GM06990 (cell line): ENCODE data around the gene ANP32A.

ENCODE experiments used
- DNase-seq: peaks from one replicate; pipeline ENCODE4 v3.0.0-alpha.2; 2011; ENCODE audit not compliant: insufficient read length; ENCODE audit errors: extremely low read depth
- H3K27me3 ChIP-seq: replicated peaks from 2 replicates; pipeline ENCODE4 v1.6.0; 2011; ENCODE audit warnings: low read length; ENCODE audit not compliant: control insufficient read depth, insufficient read depth
- H3K36me3 ChIP-seq: 2 replicates; pipeline ENCODE4 v1.5.1; 2011; ENCODE audit warnings: low read length; ENCODE audit not compliant: control insufficient read depth, insufficient read depth
- H3K4me3 ChIP-seq: replicated peaks from 2 replicates; pipeline ENCODE4 v1.5.1; 2011; ENCODE audit warnings: low read depth, mild to moderate bottlenecking, control low read depth, low read length
- TF ChIP-seq, protein P1 (sequence below): IDR thresholded peaks from 2 replicates; pipeline ENCODE4 v1.5.1; 2011; ENCODE audit warnings: low read length, control low read depth, mild to moderate bottlenecking, inconsistent platforms; ENCODE audit not compliant: insufficient read depth, poor library complexity, severe bottlenecking

The ANP32A gene

DNA sequence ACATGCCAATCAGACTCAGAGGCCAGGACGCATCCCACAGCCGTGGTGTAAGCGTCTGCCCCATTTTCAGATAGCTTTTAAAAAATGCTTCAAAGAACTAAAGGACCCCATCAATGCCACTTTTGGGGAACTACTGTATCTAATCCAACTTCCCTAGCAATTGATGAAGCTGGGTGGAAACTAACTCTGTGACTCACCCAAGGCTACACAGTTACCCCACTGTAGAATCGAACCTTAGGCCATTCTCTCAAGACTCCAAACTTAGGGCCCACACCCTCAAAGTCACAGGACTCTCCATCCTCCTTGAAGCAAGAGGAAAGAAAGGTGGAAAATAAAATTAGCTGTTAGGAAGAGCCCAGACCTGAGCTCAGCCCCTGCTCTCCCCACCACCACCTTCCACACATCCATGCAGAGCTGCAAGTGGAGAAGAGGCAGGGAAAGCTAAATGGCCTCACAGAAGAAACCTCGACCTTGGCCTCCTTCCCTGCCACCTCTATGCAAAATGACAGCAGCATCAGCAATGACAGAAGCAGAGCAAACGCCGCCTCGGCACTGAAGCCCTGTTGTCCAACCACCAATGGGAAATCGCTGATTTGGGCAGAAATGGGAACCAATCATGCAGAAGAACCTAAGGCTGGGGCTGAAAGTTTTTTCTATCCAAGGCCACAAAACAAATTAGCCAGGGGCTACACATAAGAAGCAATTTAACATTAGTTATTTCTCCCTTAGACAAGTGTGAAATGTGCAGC is 22.2 kb downstream of the ANP32A start:
- peaks cover 1% of the 10 kb centered on the region; the same call in 1 of the 2 replicates for H3K36me3 ChIP-seq
- DNase-seq = no peak
- TF ChIP-seq, protein P1, sequence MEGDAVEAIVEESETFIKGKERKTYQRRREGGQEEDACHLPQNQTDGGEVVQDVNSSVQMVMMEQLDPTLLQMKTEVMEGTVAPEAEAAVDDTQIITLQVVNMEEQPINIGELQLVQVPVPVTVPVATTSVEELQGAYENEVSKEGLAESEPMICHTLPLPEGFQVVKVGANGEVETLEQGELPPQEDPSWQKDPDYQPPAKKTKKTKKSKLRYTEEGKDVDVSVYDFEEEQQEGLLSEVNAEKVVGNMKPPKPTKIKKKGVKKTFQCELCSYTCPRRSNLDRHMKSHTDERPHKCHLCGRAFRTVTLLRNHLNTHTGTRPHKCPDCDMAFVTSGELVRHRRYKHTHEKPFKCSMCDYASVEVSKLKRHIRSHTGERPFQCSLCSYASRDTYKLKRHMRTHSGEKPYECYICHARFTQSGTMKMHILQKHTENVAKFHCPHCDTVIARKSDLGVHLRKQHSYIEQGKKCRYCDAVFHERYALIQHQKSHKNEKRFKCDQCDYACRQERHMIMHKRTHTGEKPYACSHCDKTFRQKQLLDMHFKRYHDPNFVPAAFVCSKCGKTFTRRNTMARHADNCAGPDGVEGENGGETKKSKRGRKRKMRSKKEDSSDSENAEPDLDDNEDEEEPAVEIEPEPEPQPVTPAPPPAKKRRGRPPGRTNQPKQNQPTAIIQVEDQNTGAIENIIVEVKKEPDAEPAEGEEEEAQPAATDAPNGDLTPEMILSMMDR = no peak
- H3K27me3 ChIP-seq = no peaks in the 10 kb centered on the region
- H3K4me3 ChIP-seq = no peak overlapping the region

DNA sequence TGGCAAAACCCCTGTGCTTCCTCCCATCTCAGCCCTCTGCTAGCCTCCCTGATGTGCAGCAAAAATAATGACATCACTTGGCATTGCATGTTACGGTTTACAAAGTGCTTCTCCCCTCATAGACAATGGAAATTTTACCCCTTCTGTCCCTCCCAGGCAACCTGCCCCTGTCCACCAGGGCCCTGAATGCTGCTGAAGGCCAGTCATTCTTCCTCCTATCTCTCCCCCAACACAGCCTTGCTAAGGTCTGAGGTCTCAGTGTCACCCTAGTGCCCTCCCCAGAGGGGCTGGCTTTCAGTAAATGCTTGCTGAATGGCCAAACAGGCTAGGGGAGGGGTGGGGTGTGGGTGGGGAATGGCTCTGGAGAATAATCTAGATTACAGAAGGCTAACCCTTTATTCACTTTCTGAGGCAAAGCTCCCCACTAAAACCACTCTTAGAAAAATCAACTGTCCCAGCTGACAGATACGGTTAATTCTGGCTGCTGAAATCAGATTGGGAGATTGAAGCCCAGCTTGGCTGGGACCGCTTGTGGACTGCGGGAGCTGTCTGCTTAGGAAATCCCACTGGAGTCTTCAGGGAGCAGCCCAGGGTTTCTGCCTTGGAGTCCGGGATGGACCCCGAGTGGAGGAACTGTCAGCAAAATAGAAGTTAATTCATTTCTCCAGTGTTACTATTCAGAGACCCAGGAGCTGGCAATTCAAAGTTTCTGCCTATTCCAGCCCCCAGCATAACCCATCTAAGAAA is 22.9 kb downstream of the ANP32A start:
- H3K4me3 ChIP-seq = no peak overlapping the region
- no peaks in the 10 kb centered on the region for H3K36me3 ChIP-seq
- TF ChIP-seq, protein P1 = no peak
- no peaks in the 10 kb centered on the region for H3K27me3 ChIP-seq
- DNase-seq = no peak

DNA sequence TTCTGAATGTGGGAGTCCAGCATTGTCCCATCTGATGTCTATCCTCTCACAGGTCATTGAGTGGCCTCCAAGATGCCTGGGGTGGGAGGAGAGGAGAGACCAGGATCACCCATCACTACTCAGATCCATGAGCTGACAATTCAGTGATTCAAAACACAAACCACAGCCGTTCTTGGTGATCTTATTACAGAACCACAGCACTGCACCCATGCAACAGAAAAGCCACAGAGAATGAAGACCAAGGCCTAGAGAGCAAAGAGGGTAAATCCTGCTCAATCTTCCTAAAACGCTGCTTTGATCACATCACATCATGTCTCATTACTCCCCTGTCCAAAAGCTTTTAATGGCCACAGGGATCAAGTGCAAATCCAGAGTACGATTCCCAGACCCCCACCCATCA is 23.5 kb downstream of the ANP32A start:
- no peak for DNase-seq
- H3K4me3 ChIP-seq = no peak overlapping the region
- no peaks in the 10 kb centered on the region for H3K36me3 ChIP-seq
- no peaks in the 10 kb centered on the region for H3K27me3 ChIP-seq
- TF ChIP-seq, protein P1 = no peak

DNA sequence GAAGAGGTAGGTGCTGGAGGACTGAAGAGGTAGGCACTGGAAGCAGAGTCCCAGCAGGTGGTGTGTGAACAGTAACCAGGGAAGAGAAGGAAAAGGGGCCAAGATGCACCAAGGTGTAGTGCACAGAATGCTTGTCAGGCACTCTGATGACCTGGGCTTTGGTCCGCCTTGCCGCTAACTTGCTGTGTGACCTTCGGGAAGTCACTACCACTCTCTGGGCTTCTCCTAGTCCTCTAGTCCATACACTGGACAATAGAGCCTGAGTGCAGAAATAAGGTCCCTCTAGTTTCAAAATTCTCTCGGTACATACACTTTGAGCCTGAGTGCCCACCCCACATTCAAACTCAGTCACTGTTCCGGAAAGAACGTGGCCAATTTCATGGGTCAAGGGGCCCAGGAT is 24.1 kb downstream of the ANP32A start:
- TF ChIP-seq, protein P1 = no peak
- Histone ChIP-seq H3K36me3 (no peaks in the 10 kb centered on the region), H3K4me3 (no peak overlapping the region), H3K27me3 (no peaks in the 10 kb centered on the region)
- no peak for DNase-seq

DNA sequence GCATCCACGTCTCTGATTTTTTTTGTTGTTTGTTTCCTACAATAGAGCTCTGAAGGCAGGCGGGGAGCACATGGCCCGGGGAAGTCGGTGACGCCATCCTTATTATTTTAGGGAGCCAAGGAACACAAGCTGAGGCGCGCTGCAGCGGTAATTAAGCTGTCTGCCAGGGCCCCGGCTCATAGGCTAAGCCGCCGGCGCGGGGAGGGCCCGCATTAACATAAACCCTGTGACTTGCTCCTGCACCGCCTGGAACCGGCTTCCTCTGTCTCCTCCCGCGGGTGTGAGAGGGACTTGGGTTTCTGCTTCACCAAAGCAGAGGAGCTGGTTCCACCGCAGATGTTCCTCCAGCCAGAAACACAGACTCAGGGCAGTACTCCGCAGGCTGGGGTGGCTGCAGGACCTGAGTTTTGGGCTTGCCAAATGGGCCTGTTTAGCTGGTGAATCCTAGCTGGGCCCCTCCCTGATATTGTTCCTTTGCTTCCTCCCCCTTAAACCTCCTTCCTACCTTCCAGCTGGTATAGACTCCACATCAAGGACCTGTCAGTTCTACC is 25.3 kb downstream of the ANP32A start:
- DNase-seq = peak; percentile 77
- Histone ChIP-seq H3K27me3 (no peaks in the 10 kb centered on the region), H3K4me3 (peak overlapping the region; percentile 16), H3K36me3 (no peaks in the 10 kb centered on the region)
- TF ChIP-seq, protein P1 = no peak
